DOHH2 (cell line): ENCODE results near the gene TCN2.

Source experiments
- H3F3A ChIP-seq: fragments of 200-600 bp; sonication (generic), shearing (Covaris generic); 2 replicates; pipeline ENCODE4 v1.6.0; 2016; ENCODE audit warnings: antibody characterized with exemption, mild to moderate bottlenecking; ENCODE audit not compliant: control insufficient read depth, insufficient read depth
- H3K27ac ChIP-seq: fragments of 200-600 bp; sonication (generic); 2 replicates; pipeline ENCODE4 v1.5.1; 2014; ENCODE audit warnings: low read depth, mild to moderate bottlenecking, low read length, moderate library complexity
- H3K27me3 ChIP-seq: fragments of 200-600 bp; sonication (generic); 2 replicates; pipeline ENCODE4 v1.6.1; 2014; ENCODE audit warnings: mild to moderate bottlenecking, low read length, mixed read lengths; ENCODE audit not compliant: control insufficient read depth
- H3K36me3 ChIP-seq: fragments of 200-600 bp; sonication (generic); 2 replicates; pipeline ENCODE4 v1.6.1; 2014; ENCODE audit warnings: mild to moderate bottlenecking, low read length, moderate library complexity, mixed read lengths; ENCODE audit not compliant: control insufficient read depth
- H3K4me1 ChIP-seq: fragments of 200-600 bp; sonication (generic); 2 replicates; pipeline ENCODE4 v1.6.1; 2014; ENCODE audit warnings: mild to moderate bottlenecking, low read length, mixed read lengths; ENCODE audit not compliant: control insufficient read depth
- H3K4me2 ChIP-seq: fragments of 200-600 bp; sonication (generic); 2 replicates; pipeline ENCODE4 v1.6.0; 2014; ENCODE audit warnings: mild to moderate bottlenecking, low read length, moderate library complexity
- H3K4me3 ChIP-seq: fragments of 200-600 bp; sonication (generic); 2 replicates; pipeline ENCODE4 v1.5.1; 2014; ENCODE audit warnings: mild to moderate bottlenecking, low read length, mixed read lengths
- H3K79me2 ChIP-seq: fragments of 200-600 bp; sonication (generic); 2 replicates; pipeline ENCODE4 v1.6.1; 2014; ENCODE audit warnings: mild to moderate bottlenecking, low read length, mixed read lengths; ENCODE audit not compliant: control insufficient read depth
- H3K9me2 ChIP-seq: fragments of 200-600 bp; sonication (generic); replicated peaks from 2 replicates; pipeline ENCODE4 v1.6.1; 2014; ENCODE audit warnings: mild to moderate bottlenecking, low read length, mixed read lengths; ENCODE audit not compliant: control insufficient read depth
- H3K9me3 ChIP-seq: fragments of 200-600 bp; sonication (generic); 2 replicates; pipeline ENCODE4 v1.6.1; 2014; ENCODE audit warnings: antibody characterized with exemption, low read length, mixed read lengths; ENCODE audit not compliant: control insufficient read depth, insufficient read depth
- H4K20me1 ChIP-seq: fragments of 200-600 bp; sonication (generic); 2 replicates; pipeline ENCODE4 v1.6.0; 2014; ENCODE audit warnings: low read depth, mild to moderate bottlenecking, antibody characterized with exemption, low read length, moderate library complexity; ENCODE audit not compliant: control insufficient read depth, insufficient read depth
- EZH2phosphoT487 ChIP-seq: fragments of 200-600 bp; sonication (generic); IDR thresholded peaks from 2 replicates; pipeline ENCODE4 v1.6.1; 2017; ENCODE audit warnings: borderline replicate concordance, mild to moderate bottlenecking, antibody characterized with exemption, low read length, moderate library complexity, mixed read lengths
- TF ChIP-seq, protein P1 (sequence below): fragments of 200-600 bp; sonication (generic); IDR thresholded peaks from one replicate; pipeline ENCODE4 v1.5.1; 2014; ENCODE audit warnings: antibody characterized with exemption, mild to moderate bottlenecking, low read depth, low read length; ENCODE audit not compliant: poor library complexity, severe bottlenecking

Gene TCN2

DNA sequence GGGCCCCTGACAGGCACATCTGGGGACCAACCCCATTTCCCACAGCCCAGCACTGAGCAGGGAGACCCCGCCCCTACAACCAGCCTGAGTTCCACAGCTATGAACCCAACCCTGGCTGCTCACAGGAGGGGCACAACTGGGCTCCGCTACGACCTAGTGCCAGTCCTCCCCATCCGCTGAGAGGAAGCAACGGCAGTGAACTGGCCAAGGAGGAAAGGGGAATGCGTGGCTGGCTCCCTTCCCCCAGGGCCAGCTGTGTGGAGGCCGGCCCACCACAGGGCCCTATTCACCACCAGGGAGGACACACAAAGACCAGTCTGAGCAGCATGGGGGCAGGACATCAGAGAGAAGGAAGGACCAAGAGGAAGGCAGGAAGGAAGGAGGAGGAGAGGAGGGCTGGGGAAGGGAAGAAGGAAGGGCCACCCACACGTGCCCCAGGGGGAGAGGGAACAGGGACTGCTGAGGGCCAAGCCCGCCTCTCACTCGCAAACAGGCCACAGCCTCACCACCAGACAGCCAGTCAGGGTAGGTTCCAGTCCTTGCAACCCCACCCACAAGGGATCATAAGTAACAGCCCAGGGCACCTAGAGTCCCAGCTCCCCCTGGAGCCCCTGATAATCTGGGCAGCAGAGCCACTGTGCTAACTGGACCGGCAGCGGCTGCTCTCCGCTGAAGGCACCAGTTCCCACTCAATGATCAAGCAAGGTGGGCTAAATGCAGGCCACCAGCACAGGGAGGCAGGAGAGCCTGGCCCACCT lies 24.0 kb upstream of the TCN2 start:
- H3K27ac ChIP-seq, result no peak overlapping the region
- no peaks in the 10 kb centered on the region for H3F3A ChIP-seq
- H3K79me2 ChIP-seq, result peaks cover 6% of the 10 kb centered on the region; the same call in 1 of the 2 replicates
- H3K4me3 ChIP-seq, result no peak overlapping the region
- H3K36me3 ChIP-seq, result peaks cover 97% of the 10 kb centered on the region
- no peak for TF ChIP-seq EZH2phosphoT487
- TF ChIP-seq, protein P1, sequence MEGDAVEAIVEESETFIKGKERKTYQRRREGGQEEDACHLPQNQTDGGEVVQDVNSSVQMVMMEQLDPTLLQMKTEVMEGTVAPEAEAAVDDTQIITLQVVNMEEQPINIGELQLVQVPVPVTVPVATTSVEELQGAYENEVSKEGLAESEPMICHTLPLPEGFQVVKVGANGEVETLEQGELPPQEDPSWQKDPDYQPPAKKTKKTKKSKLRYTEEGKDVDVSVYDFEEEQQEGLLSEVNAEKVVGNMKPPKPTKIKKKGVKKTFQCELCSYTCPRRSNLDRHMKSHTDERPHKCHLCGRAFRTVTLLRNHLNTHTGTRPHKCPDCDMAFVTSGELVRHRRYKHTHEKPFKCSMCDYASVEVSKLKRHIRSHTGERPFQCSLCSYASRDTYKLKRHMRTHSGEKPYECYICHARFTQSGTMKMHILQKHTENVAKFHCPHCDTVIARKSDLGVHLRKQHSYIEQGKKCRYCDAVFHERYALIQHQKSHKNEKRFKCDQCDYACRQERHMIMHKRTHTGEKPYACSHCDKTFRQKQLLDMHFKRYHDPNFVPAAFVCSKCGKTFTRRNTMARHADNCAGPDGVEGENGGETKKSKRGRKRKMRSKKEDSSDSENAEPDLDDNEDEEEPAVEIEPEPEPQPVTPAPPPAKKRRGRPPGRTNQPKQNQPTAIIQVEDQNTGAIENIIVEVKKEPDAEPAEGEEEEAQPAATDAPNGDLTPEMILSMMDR, result no peak
- H3K4me2 ChIP-seq, result no peak overlapping the region
- no peaks in the 10 kb centered on the region for H3K27me3 ChIP-seq
- H3K9me2 ChIP-seq, result no peaks in the 10 kb centered on the region
- no peaks in the 10 kb centered on the region for H3K4me1 ChIP-seq
- H3K9me3 ChIP-seq, result no peaks in the 10 kb centered on the region
- H4K20me1 ChIP-seq, result no peaks in the 10 kb centered on the region

DNA sequence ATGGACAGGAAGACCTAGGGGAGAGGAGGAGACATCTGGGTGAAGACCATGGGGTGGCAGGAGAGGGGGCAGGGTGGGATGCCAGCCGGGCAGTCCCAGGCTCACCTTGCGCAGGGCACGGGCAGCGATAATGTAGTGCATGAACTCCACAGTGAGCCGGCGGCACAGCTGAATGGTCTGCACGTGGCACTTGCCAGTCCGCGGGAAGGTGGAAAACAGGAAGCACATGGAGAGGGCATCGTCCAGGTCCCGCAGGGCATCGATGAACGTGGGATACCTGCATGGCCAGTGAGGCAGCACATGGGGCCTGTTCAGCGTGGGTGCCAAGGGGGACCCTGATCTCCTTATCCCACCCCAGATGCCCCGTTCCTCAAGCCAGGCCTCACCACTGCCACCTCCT lies 22.5 kb upstream of the TCN2 start:
- Histone ChIP-seq H3K9me2 (no peaks in the 10 kb centered on the region), H3K36me3 (peaks cover 97% of the 10 kb centered on the region)
- TF ChIP-seq EZH2phosphoT487, result no peak
- TF ChIP-seq, protein P1, result no peak

DNA sequence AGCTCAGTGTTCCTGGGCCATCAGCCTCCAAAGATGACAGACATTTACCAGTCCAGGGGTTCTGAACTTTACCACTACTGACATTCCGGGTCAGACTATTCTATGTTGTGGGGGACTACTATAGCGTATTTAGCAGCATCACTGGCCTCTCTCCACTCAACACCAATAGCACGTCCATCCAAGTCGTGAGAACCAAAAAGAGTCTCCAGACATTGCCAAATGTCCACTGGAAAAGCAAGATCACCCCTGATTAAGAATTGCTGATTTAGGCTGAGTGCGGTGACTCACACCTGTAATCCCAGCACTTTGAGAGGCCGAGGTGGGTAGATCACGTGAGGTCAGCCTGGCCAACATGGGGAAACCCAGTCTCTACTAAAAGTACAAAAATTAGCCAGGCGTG lies 20.6 kb upstream of the TCN2 start:
- H3K4me2 ChIP-seq, result no peak overlapping the region
- H3F3A ChIP-seq, result no peaks in the 10 kb centered on the region
- no peak overlapping the region for H3K27ac ChIP-seq
- no peaks in the 10 kb centered on the region for H3K27me3 ChIP-seq
- H3K9me2 ChIP-seq, result no peaks in the 10 kb centered on the region
- H4K20me1 ChIP-seq, result peaks cover 17% of the 10 kb centered on the region; the same call in 1 of the 2 replicates
- TF ChIP-seq, protein P1, result no peak
- TF ChIP-seq EZH2phosphoT487, result no peak
- peaks cover 11% of the 10 kb centered on the region for H3K4me1 ChIP-seq
- H3K9me3 ChIP-seq, result no peaks in the 10 kb centered on the region
- H3K36me3 ChIP-seq, result peaks cover 97% of the 10 kb centered on the region
- no peak overlapping the region for H3K4me3 ChIP-seq
- H3K79me2 ChIP-seq, result peaks cover 38% of the 10 kb centered on the region

More for the DNA sequence above, 22.5 kb upstream of the TCN2 start:
- Histone ChIP-seq H3K4me2 (no peak overlapping the region), H3K4me3 (no peak overlapping the region), H3K9me3 (no peaks in the 10 kb centered on the region), H3K4me1 (no peaks in the 10 kb centered on the region), H3K27me3 (no peaks in the 10 kb centered on the region), H4K20me1 (no peaks in the 10 kb centered on the region; the same call in 1 of the 2 replicates), H3K79me2 (peaks cover 18% of the 10 kb centered on the region), H3K27ac (no peak overlapping the region), H3F3A (no peaks in the 10 kb centered on the region)
